Testis (tissue), 2 donors: ENCODE data around the gene PCNT.
"Not testable (repeated sequence)": the region's sequence is repeated elsewhere in the genome, so short reads cannot be mapped to it uniquely, and the experiment has no call there.

Source experiments
- CTCF ChIP-seq, 3 experiments: fragments of 450-650 bp in 2 of 3; fragments of 200-600 bp in 1 of 3; sonication (generic) in 1 of 3; IDR thresholded peaks; one replicate each; pipeline ENCODE4 v1.5.1; 2016 to 2019; ENCODE audit warnings: antibody characterized with exemption in 3 of 3, mild to moderate bottlenecking in 2 of 3, moderate library complexity in 1 of 3
- POLR2A ChIP-seq: fragments of 450-650 bp; IDR thresholded peaks from one replicate; pipeline ENCODE4 v1.6.1; 2017; ENCODE audit warnings: antibody characterized with exemption, mild to moderate bottlenecking, moderate library complexity

- not testable (repeated sequence) for TF ChIP-seq CTCF (IDR thresholded peaks at IDR 0.05); POLR2A
Observed at GRCh38 chr21:46465153-46465552, 141.2 kb downstream of the PCNT start.
